Stomach (tissue), 9 donors: Measurements from ENCODE around the gene HMGXB3. TPM values are rescaled to one million over a fixed set of nuclear protein-coding genes. Genes with fewer than 3 reads are reported as not detected.
A peak's percentile ranks its signal among the peaks of the same experiment; 100 is the strongest.

ENCODE experiments used
- DNase-seq, 2 donors: peaks; one replicate each; pipeline versions ENCODE4 v3.0.0 to v3.0.0-alpha.2; 2013 to 2019
- H3K27ac ChIP-seq, 5 donors: fragments of 200-600 bp in 4 of 5; sonication (generic) in 4 of 5; one replicate each; pipeline ENCODE4 v1.5.1; 2013 to 2019; ENCODE audit warnings: mild to moderate bottlenecking in 1 of 5, moderate library complexity in 1 of 5
- H3K27me3 ChIP-seq, 3 donors: fragments of 200-600 bp; sonication (generic); one replicate each; pipeline ENCODE4 v1.5.1; 2017 to 2019; ENCODE audit warnings: mixed run types in 1 of 3
- H3K36me3 ChIP-seq, 4 donors: fragments of 200-600 bp; sonication (generic); 1 replicate in 3 of 4; 2 replicates in 1 of 4; pipeline ENCODE4 v1.5.1; 2016 to 2019
- H3K4me1 ChIP-seq, 4 donors: fragments of 200-600 bp; sonication (generic); one replicate each; pipeline ENCODE4 v1.5.1; 2016 to 2019
- H3K4me3 ChIP-seq, 4 donors: fragments of 200-600 bp; sonication (generic) in 3 of 4; one replicate each; pipeline ENCODE4 v1.5.1; 2016 to 2019; ENCODE audit warnings: mild to moderate bottlenecking in 1 of 4
- H3K9me3 ChIP-seq, 4 donors: fragments of 200-600 bp; sonication (generic); one replicate each; pipeline ENCODE4 v1.5.1; 2016 to 2019
- CTCF ChIP-seq, 7 experiments: fragments of 450-650 bp in 4 of 7; fragments of 200-600 bp in 3 of 7; sonication (generic) in 3 of 7; IDR thresholded peaks; one replicate each; pipeline ENCODE4 v1.5.1; 2016 to 2019; ENCODE audit warnings: antibody characterized with exemption in 7 of 7, control low read depth in 2 of 7, mild to moderate bottlenecking in 1 of 7
- EP300 ChIP-seq: sonication (generic); formaldehyde crosslinking; IDR thresholded peaks from one replicate; pipeline ENCODE4 v1.6.1; 2017; ENCODE audit warnings: antibody characterized with exemption
- POLR2A ChIP-seq, 4 donors: fragments of 450-650 bp; IDR thresholded peaks; one replicate each; pipeline ENCODE4 v1.6.1; 2016; ENCODE audit warnings: antibody characterized with exemption in 4 of 4, control low read depth in 2 of 4, mild to moderate bottlenecking in 1 of 4, moderate library complexity in 1 of 4
- POLR2AphosphoS5 ChIP-seq, 3 donors: sonication (generic); formaldehyde crosslinking; IDR thresholded peaks; one replicate each; pipeline ENCODE4 v1.6.1; 2016; ENCODE audit warnings: antibody characterized with exemption in 3 of 3
- WGBS, 5 donors: extraction: QIAGEN DNeasy Blood & Tissue Kit in 3 of 5; methylation state at CpG; one replicate each; pipeline versions ENCODE4 v1.1.5 to v1.1.7; 2013 to 2018; 5-methylcytosine and 5-hydroxymethylcytosine counted together
- intact Hi-C: fragments of 100-400 bp; cut with DNase I; formaldehyde crosslinking; loops from one replicate; pipeline ENCODE4 v1.15.1; 2023; ENCODE audit warnings: low total_unique reads
- polyA plus RNA-seq, 3 donors: library from polyadenylated mRNA; stranded (reverse); fragments of 200-250 nt; gene quantifications; one replicate each; pipeline ENCODE4 v1.2.3, GENCODE V29; 2013
- total RNA-seq, 5 donors: library from RNA; depleted of rRNA; stranded (reverse); fragments of >200 nt; gene quantifications; one replicate each; pipeline versions ENCODE4 v1.1.0 to v1.2.3, GENCODE V29; 2014 to 2016
- donor health status: healthy with polysubstance abuse.
- donor health status: Bipolar disorder and iron deficiency.
- donor health status: healthy.

The HMGXB3 gene
- total and polyA plus RNA-seq, 8 donors = 7.9 to 90.6 (median 32.6) TPM

GRCh38 chr5:150077060-150077459 is 76.5 kb downstream of the HMGXB3 start:
- Histone ChIP-seq H3K9me3 (no peaks in the 10 kb centered on the region), H3K4me1 (peaks cover 0 to 10% (median 0%) of the 10 kb centered on the region in 4 donors), H3K27me3 (no peaks in the 10 kb centered on the region), H3K4me3 (no peak overlapping the region), H3K27ac (no peak overlapping the region), H3K36me3 (peaks cover 0 to 6% (median 0%) of the 10 kb centered on the region in 4 donors)
- no peak for TF ChIP-seq POLR2A (IDR thresholded peaks at IDR 0.05)
- no peak for TF ChIP-seq EP300
- no peak for TF ChIP-seq POLR2AphosphoS5 (IDR thresholded peaks at IDR 0.05)
- no peak for TF ChIP-seq CTCF (IDR thresholded peaks at IDR 0.05)
- peak in 1 of 2 donors; percentile 5 for DNase-seq
- WGBS, 5 donors = 82 to 90% (median 88%) methylated on average over 8 of the region's 8 CpGs
- intact Hi-C loops = no loop called here

- no peak overlapping the region for H3K27ac ChIP-seq
- TF ChIP-seq POLR2AphosphoS5 (IDR thresholded peaks at IDR 0.05) (no peak), POLR2A (IDR thresholded peaks at IDR 0.05) (no peak), CTCF (IDR thresholded peaks at IDR 0.05) (no peak), EP300 (no peak)
- peaks cover 0 to 11% (median 0%) of the 10 kb centered on the region in 4 donors for H3K4me1 ChIP-seq
- DNase-seq = peak in 1 of 2 donors; percentile 17
- no peak overlapping the region for H3K4me3 ChIP-seq
- H3K36me3 ChIP-seq = peaks cover 0 to 6% (median 0%) of the 10 kb centered on the region in 4 donors
- 78 to 89% (median 86%) methylated on average over 5 to 8 of the region's 8 CpGs for WGBS, 5 donors
- no peaks in the 10 kb centered on the region for H3K27me3 ChIP-seq
- no peaks in the 10 kb centered on the region for H3K9me3 ChIP-seq
- intact Hi-C loops = no loop called here
These were observed 77.7 kb downstream of the HMGXB3 start for GRCh38 chr5:150077996-150078801.

GRCh38 chr5:150078802-150079689 is 78.5 kb downstream of the HMGXB3 start:
- intact Hi-C loops = no loop called here
- Histone ChIP-seq H3K4me3 (no peak overlapping the region), H3K27me3 (no peaks in the 10 kb centered on the region), H3K4me1 (peaks cover 0 to 11% (median 0%) of the 10 kb centered on the region in 4 donors), H3K9me3 (no peaks in the 10 kb centered on the region), H3K27ac (no peak overlapping the region), H3K36me3 (peaks cover 0 to 6% (median 0%) of the 10 kb centered on the region in 4 donors)
- no peak for TF ChIP-seq POLR2A (IDR thresholded peaks at IDR 0.05)
- no peak for TF ChIP-seq CTCF (IDR thresholded peaks at IDR 0.05)
- TF ChIP-seq EP300 = no peak
- TF ChIP-seq POLR2AphosphoS5 (IDR thresholded peaks at IDR 0.05) = no peak
- peak in 1 of 2 donors; percentile 13 for DNase-seq
- 88 to 91% (median 90%) methylated on average over 7 of the region's 7 CpGs for WGBS, 5 donors

- WGBS, 5 donors = 93 to 98% (median 96%) methylated on average over 5 to 19 of the region's 19 CpGs
- intact Hi-C loops = no loop called here
- Histone ChIP-seq H3K36me3 (peaks cover 0 to 3% (median 0%) of the 10 kb centered on the region in 4 donors), H3K9me3 (no peaks in the 10 kb centered on the region), H3K4me1 (peaks cover 0 to 11% (median 0%) of the 10 kb centered on the region in 4 donors), H3K4me3 (no peak overlapping the region), H3K27me3 (no peaks in the 10 kb centered on the region), H3K27ac (no peak overlapping the region)
- peak in 1 of 2 donors; percentile 11 for DNase-seq
- TF ChIP-seq POLR2A (IDR thresholded peaks at IDR 0.05) (no peak), EP300 (no peak), POLR2AphosphoS5 (IDR thresholded peaks at IDR 0.05) (no peak), CTCF (IDR thresholded peaks at IDR 0.05) (no peak)
These were observed 79.4 kb downstream of the HMGXB3 start for GRCh38 chr5:150079909-150080461.
